K562 (cell line): ENCODE measurements around the gene RNF224. TPM values are rescaled to one million over a fixed set of nuclear protein-coding genes. Genes with fewer than 3 reads are reported as not detected.

ENCODE experiments used
- CBX5 ChIP-seq: IDR thresholded peaks from 2 replicates; pipeline ENCODE4 v1.6.1; 2014; ENCODE audit warnings: low read depth, borderline replicate concordance
- CHD1 ChIP-seq: fragments of 200-600 bp; sonication (generic); IDR thresholded peaks from one replicate; pipeline ENCODE4 v1.6.1; 2012; ENCODE audit warnings: mild to moderate bottlenecking, moderate library complexity, low read length, inconsistent platforms
- DACH1 ChIP-seq: fragments of 450-650 bp; IDR thresholded peaks from 2 replicates; pipeline ENCODE4 v1.6.1; 2018; ENCODE audit not compliant: partially characterized antibody
- EGR1 ChIP-seq: fragments of 450-650 bp; conservative IDR thresholded peaks from 2 replicates; pipeline ENCODE4 v1.6.1; 2017; ENCODE audit warnings: mild to moderate bottlenecking
- HCFC1 ChIP-seq: IDR thresholded peaks from 2 replicates; pipeline ENCODE4 v1.6.1; 2012; ENCODE audit warnings: low read depth, low read length, improper control_type of control experiment
- KAT7 ChIP-seq: sonication (generic); formaldehyde crosslinking; IDR thresholded peaks from 2 replicates; pipeline ENCODE4 v1.8.0; 2022; ENCODE audit warnings: missing genetic modification reagents, mild to moderate bottlenecking, borderline replicate concordance
- RB1 ChIP-seq: fragments of 450-650 bp; IDR thresholded peaks from 2 replicates; pipeline ENCODE4 v1.6.1; 2017; ENCODE audit warnings: low read depth, mild to moderate bottlenecking
- RCOR1 ChIP-seq, 2 experiments: IDR thresholded peaks; 2 replicates each; pipeline ENCODE4 v1.6.1; 2012; ENCODE audit warnings: low read depth in 2 of 2, low read length in 2 of 2, borderline replicate concordance in 1 of 2, improper control_type of control experiment in 1 of 2
- SIX5 ChIP-seq, 2 experiments: IDR thresholded peaks; 2 replicates each; pipeline ENCODE4 v1.6.1; 2011; ENCODE audit warnings: low read length in 2 of 2, borderline replicate concordance in 1 of 2, low read depth in 1 of 2, mild to moderate bottlenecking in 1 of 2, moderate library complexity in 1 of 2; ENCODE audit not compliant: insufficient read depth in 1 of 2
- SPI1 ChIP-seq: IDR thresholded peaks from 2 replicates; pipeline ENCODE4 v1.6.1; 2011; ENCODE audit warnings: low read depth, low read length, control low read depth, borderline replicate concordance
- ZNF324 ChIP-seq: fragments of 250-450 bp; sonication (Bioruptor Pico); IDR thresholded peaks from 2 replicates; pipeline ENCODE4 v1.4.0; 2020; ENCODE audit warnings: mild to moderate bottlenecking
- polyA plus RNA-seq, 8 experiments: library from polyadenylated mRNA; depleted of rRNA in 4 of 8; stranded (reverse) in 5 of 8; unstranded in 3 of 8; fragments of >200 nt; fragmentation: Nextera tagmentation in 2 of 8; fragmentation: Illumina TruSeq in 1 of 8; extraction: Ambion mirVana in 2 of 8; extraction: Trizol in 1 of 8; gene quantifications; 2 replicates each; pipeline versions ENCODE4 v1.2.1 to v1.2.3, GENCODE V29; 2011 to 2014; ENCODE audit warnings: inconsistent platforms in 1 of 8, missing spikeins in 1 of 8
- total RNA-seq, 7 experiments: library from RNA; depleted of rRNA in 6 of 7; stranded (reverse); fragments of >200 nt in 6 of 7; fragmentation: Illumina TruSeq in 2 of 7; extraction: Trizol in 2 of 7; gene quantifications; 2 replicates each; pipeline versions ENCODE4 v1.2.1 to v1.2.3, GENCODE V29; 2011 to 2021; ENCODE audit warnings: low replicate concordance in 1 of 7
- TF ChIP-seq, protein P1 (sequence below): fragments of 450-650 bp; IDR thresholded peaks from 2 replicates; pipeline ENCODE4 v1.6.1; 2017; ENCODE audit warnings: antibody characterized with exemption, mild to moderate bottlenecking
- TF ChIP-seq, protein P2 (sequence below): sonication (generic); formaldehyde crosslinking; IDR thresholded peaks from 2 replicates; pipeline ENCODE4 v1.9.0; 2022; ENCODE audit warnings: mild to moderate bottlenecking, missing genetic modification reagents
- TF ChIP-seq, protein P3 (sequence below): sonication (generic); formaldehyde crosslinking; IDR thresholded peaks from 2 replicates; pipeline ENCODE4 v1.8.0; 2023; ENCODE audit warnings: missing genetic modification reagents, mild to moderate bottlenecking, borderline replicate concordance

RNF224 gene
- total and polyA plus RNA-seq, 9 of the 15 experiments (the other 6 are each of a cell fraction or from before 2014, with no cell fraction given): not detected

DNA sequence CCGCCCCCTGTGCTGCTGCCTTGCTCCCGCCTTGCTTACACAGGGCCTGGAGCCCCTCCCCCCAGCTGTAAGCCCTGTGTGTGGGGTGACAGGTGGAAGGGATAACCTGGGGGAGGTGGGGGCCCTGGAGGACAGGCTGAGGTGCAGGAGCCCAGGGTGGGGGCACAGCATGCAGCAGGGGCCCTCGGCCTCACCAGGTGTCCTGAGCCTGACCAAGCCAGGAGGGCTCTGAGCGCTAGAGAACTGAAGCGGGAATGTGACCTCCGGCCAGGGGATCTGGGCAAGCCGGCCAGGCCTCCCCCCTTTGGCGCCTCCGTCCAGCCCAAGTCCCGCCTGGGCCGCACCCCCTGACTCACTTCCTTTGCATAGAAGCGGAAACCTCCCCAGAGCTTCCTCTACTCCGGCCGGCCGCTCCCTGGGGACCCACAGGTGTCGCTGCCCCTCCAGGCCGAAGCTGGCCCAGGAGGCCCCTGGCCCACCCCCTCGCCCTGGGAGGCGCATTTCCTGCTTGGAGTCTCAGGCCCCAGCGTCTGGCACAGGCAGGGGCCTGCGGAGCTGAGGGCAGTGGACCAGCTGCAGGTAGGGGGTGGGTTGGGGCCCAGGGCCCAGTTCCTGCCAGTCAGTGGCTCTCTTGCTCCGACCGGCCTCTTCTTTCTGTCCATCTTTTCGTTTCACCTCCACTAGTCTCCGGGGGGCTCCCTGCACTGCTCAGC lies 50.2 kb downstream of the RNF224 start, which contains the start of gene TOR4A (continued):
- TF ChIP-seq, protein P1, sequence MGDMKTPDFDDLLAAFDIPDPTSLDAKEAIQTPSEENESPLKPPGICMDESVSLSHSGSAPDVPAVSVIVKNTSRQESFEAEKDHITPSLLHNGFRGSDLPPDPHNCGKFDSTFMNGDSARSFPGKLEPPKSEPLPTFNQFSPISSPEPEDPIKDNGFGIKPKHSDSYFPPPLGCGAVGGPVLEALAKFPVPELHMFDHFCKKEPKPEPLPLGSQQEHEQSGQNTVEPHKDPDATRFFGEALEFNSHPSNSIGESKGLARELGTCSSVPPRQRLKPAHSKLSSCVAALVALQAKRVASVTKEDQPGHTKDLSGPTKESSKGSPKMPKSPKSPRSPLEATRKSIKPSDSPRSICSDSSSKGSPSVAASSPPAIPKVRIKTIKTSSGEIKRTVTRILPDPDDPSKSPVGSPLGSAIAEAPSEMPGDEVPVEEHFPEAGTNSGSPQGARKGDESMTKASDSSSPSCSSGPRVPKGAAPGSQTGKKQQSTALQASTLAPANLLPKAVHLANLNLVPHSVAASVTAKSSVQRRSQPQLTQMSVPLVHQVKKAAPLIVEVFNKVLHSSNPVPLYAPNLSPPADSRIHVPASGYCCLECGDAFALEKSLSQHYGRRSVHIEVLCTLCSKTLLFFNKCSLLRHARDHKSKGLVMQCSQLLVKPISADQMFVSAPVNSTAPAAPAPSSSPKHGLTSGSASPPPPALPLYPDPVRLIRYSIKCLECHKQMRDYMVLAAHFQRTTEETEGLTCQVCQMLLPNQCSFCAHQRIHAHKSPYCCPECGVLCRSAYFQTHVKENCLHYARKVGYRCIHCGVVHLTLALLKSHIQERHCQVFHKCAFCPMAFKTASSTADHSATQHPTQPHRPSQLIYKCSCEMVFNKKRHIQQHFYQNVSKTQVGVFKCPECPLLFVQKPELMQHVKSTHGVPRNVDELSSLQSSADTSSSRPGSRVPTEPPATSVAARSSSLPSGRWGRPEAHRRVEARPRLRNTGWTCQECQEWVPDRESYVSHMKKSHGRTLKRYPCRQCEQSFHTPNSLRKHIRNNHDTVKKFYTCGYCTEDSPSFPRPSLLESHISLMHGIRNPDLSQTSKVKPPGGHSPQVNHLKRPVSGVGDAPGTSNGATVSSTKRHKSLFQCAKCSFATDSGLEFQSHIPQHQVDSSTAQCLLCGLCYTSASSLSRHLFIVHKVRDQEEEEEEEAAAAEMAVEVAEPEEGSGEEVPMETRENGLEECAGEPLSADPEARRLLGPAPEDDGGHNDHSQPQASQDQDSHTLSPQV: no peak
- TF ChIP-seq, protein P2, sequence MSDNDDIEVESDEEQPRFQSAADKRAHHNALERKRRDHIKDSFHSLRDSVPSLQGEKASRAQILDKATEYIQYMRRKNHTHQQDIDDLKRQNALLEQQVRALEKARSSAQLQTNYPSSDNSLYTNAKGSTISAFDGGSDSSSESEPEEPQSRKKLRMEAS: peak; percentile 65; the same call in 1 of the 2 replicates
- peak; percentile 1 for TF ChIP-seq EGR1
- TF ChIP-seq CBX5: peak; percentile 9; the same call in 1 of the 2 replicates
- TF ChIP-seq HCFC1: peak; percentile 43; the same call in 1 of the 2 replicates
- TF ChIP-seq SPI1: peak; percentile 86
- peak; percentile 21 for TF ChIP-seq DACH1
- TF ChIP-seq RCOR1 (IDR thresholded peaks at IDR 0.05; ENCODE audit: borderline replicate concordance in 1 of 2, low read depth in 2 of 2, low read length in 2 of 2): peak in 1 of 2 experiments; percentile 65; a peak in 1 of 4 replicates
- peak; percentile 50; the same call in 1 of the 2 replicates for TF ChIP-seq KAT7
- no peak for TF ChIP-seq SIX5 (IDR thresholded peaks at IDR 0.05; ENCODE audit: borderline replicate concordance in 1 of 2, insufficient read depth in 1 of 2, low read depth in 1 of 2, low read length in 2 of 2)
- TF ChIP-seq, protein P3, sequence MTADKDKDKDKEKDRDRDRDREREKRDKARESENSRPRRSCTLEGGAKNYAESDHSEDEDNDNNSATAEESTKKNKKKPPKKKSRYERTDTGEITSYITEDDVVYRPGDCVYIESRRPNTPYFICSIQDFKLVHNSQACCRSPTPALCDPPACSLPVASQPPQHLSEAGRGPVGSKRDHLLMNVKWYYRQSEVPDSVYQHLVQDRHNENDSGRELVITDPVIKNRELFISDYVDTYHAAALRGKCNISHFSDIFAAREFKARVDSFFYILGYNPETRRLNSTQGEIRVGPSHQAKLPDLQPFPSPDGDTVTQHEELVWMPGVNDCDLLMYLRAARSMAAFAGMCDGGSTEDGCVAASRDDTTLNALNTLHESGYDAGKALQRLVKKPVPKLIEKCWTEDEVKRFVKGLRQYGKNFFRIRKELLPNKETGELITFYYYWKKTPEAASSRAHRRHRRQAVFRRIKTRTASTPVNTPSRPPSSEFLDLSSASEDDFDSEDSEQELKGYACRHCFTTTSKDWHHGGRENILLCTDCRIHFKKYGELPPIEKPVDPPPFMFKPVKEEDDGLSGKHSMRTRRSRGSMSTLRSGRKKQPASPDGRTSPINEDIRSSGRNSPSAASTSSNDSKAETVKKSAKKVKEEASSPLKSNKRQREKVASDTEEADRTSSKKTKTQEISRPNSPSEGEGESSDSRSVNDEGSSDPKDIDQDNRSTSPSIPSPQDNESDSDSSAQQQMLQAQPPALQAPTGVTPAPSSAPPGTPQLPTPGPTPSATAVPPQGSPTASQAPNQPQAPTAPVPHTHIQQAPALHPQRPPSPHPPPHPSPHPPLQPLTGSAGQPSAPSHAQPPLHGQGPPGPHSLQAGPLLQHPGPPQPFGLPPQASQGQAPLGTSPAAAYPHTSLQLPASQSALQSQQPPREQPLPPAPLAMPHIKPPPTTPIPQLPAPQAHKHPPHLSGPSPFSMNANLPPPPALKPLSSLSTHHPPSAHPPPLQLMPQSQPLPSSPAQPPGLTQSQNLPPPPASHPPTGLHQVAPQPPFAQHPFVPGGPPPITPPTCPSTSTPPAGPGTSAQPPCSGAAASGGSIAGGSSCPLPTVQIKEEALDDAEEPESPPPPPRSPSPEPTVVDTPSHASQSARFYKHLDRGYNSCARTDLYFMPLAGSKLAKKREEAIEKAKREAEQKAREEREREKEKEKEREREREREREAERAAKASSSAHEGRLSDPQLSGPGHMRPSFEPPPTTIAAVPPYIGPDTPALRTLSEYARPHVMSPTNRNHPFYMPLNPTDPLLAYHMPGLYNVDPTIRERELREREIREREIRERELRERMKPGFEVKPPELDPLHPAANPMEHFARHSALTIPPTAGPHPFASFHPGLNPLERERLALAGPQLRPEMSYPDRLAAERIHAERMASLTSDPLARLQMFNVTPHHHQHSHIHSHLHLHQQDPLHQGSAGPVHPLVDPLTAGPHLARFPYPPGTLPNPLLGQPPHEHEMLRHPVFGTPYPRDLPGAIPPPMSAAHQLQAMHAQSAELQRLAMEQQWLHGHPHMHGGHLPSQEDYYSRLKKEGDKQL (CRISPR knock-in tag): no peak
- peak; percentile 40 for TF ChIP-seq RB1
- no peak for TF ChIP-seq ZNF324 (CRISPR knock-in tag)
- no peak for TF ChIP-seq CHD1
